HG02938 (cell line): Measurements from ENCODE around the gene KIAA0232.
"Not testable (repeated sequence)": the region's sequence is repeated elsewhere in the genome, so short reads cannot be mapped to it uniquely, and the experiment has no call there.

Source experiments
- ATAC-seq: cut with Tn5 transposase; IDR thresholded peaks from one replicate; pipeline ENCODE4 v1.9.1; 2021; ENCODE audit warnings: mild to moderate bottlenecking, moderate library complexity; ENCODE audit not compliant: unreplicated experiment

The KIAA0232 gene

DNA sequence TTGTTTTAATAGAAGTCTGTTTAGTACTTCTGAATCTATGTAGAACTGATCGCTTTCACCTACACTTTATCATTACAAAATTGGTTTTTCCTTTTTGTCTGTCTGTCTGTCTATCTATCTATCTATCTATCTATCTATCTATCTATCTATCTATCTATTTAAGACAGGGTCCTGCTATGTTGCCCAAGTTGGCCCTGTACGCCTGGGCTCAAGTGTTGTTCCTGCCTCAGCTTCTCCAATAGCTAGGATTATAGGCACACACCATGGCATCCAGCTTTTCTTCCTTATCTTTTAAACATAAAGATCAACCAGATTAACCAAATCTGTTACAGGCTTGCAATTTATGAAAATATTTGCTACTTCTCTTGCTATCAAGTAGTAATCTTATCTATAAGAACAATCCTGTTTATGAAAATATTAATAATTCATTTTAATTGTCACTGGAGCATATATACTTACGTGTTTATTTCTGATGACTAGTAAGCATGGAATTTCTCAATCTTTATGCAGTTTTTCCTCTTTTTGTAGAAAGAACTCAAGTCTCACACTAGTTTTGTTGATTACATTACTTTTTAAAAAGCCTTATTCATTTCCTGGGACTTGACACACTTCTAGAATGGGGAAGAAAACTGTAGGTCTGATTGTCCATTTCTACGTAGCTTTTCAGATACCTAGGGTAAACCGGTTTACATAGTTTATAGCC lies 24.5 kb downstream of the KIAA0232 start:
- ATAC-seq: no peak

DNA sequence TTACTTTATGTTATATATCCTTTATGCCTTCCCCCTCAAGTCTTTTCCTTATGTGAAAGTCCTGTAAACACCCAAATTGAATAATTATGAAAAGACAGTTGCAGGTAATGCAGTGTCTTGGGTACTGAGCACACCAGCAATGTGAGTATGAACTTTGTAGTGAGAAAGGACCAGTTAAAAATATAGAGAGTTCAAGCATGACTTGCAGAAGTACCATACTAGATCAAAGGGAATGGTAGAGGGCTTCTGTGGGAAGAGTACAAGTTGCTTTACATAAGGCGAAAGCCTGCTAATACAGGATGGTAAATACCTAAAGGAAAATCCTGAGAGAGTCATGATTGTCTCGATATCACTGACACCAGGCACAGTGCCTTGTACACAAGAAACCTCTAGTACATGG lies 25.7 kb downstream of the KIAA0232 start:
- no peak for ATAC-seq

DNA sequence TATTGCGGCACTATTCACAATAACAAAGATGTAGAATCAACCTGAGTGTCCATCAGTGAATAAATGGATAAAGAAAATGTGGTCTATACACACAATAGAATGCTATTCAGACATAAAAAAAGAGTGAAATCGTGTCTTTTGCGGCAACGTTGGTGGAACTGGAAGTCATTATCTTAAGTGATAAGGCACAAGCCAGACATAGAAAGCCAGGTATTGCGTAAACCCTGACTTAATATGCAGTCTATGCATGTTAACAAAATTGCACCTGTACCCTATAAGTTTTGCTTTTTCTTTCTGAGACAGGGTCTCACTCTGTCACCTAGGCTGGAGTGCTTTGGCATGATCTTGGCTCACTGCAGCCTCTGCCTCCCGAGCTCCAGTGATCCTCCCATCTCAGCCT lies 28.6 kb downstream of the KIAA0232 start:
- ATAC-seq: no peak

DNA sequence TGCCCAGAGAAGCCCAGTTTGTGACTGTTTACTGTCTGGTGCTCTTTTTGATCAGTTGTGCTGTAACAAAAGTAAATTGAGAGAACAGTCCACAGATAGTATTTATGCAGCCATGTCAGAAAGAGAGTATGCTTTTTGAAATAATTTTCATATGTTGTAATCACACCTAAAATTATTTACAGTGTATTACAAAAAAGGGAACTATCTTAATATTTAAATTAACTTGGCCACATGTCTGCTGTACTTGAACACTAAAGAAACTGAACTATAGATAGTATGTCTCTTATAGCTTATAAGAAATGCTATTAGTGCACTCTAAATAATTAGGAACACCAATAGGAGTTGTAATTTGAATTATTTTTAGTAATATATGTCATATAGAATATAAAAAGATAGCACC lies 30.2 kb downstream of the KIAA0232 start:
- ATAC-seq: no peak

DNA sequence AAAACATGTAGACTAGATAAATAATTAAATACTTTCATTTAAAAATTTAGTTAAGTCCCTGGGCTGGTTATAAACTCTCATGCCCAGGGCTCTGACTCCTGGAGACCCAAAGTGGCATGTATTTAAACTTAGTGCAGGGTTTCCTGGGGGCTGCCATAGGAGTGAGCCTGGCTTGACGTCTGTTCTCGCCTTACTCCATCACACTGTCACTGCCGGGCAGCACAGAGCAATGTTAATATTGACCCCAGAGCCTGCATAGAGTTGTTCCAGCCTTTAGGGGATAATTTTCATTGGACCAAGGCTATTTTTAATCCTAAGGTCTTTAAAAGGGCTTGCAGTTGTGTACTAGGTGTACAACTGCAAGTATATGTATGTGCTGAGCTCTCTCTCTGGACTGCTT lies 31.2 kb downstream of the KIAA0232 start:
- ATAC-seq: no peak

DNA sequence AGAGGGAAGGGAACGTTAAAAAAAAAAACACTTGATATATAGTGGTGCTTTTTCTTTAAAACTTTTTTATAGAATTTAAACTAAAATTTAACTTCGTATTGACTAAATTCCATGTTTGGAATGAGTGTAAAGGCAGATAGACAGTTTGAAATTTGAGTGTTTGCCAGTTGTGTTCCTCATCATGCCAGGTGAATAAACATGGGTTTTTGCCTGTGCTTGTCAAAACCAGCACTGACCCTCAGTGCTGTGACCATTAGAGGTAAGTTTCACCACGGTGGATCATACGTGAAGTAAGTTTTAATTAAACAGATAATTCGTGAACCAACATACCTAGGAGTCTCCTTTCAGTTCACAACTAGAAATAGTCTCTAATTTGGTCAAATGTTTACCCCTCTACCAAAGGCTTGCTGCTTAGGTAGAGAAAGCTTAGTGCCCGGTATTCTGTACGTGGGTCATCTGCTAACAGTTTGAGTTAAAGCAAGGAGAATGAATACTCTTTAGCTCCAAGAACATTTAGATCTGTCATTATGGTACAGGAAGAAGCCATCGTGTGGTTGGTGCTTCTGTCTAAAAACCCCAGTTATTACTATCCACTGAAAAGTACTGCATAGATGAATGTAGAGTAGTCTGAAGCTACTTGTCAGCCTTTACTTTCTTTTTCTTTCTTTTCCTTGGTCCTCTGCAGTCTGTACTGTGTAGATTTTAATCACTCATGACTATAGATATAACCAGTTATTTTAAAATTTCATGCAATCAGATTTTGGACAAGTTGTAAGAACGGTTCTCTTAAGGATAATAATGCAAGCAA lies 32.7 kb downstream of the KIAA0232 start:
- ATAC-seq: no peak

DNA sequence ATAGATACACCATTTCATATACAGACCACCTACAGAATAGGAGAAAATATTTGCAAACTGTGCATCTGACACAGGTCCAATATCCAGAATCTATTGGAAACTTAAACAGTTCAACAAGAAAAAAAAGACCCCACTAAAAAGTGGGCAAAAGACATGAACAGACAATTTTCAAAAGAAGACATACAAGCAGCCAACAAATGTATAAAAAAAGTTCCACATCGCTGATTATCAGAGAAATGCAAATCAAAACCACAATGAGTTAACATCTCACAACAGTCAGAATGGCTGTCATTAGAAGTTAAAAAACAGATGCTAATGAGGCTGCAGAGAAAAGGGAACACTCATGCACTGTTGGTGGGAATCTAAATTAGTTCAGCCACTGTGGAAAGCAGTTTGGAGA lies 36.8 kb downstream of the KIAA0232 start:
- no peak for ATAC-seq

DNA sequence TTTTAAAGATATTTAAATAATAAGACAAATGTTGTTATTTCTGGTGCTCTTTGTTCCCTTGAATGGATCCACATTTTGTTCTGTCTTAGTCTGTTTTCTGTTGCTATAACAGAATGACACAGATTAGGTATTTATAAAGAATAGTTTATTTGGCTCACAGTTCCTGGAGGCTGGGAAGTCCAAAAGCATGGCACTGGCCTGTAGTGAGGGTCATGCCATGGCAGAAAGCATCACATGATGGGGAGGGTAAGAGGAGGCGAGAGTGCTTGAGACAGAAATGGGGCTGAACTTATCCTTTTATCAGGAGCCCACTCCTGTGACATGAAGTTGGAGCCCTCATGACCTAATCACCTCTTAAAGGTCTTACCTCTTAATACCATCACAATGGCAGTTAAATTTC lies 38.2 kb downstream of the KIAA0232 start:
- no peak for ATAC-seq

DNA sequence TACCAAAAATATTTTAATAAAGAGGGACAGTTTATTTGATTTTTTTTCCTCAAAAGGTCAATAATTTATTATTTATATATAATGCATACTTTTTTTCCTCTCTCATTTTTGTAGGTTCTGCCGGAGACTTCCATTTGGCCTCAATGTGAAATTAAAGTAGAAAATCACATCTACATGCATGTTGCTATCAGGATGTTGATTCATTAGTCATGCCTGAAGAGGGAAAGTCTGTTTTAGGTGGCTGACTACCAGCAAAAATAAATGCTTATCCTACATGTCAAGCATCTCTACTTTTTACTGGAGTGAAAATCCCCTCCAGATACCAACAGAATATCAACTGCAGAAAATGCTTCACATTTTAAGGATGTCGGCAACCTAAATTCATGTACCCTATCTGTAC lies 41.5 kb downstream of the KIAA0232 start:
- no peak for ATAC-seq

DNA sequence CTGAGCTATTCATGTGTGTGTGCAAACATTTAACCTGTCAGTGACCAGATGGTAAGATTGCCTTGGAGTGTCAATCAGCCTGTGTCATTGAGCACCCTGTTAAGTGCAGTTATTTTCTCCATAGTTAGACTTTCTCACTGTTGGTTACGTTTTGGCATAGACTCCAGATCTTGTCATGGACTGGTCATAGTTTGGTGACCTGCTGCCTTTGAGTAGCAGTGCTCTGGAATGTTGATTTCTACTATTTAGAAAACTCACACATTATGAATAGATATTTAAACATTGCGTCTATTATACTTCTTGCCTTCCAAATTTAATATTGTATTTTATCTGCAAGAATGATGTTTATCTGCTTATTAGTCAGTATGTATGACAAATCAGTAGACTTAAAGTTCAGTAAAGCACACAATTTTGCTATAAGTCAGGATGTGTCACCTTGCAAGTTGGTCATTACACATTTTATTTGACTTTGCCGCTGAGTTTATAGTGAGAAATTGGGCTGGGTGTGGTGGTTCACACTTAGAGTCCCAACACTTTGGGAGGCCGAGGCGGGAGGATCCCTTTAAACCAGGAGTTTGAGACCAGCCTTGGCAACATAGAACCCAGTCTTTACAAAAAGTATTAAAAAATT lies 42.4 kb downstream of the KIAA0232 start:
- no peak for ATAC-seq

DNA sequence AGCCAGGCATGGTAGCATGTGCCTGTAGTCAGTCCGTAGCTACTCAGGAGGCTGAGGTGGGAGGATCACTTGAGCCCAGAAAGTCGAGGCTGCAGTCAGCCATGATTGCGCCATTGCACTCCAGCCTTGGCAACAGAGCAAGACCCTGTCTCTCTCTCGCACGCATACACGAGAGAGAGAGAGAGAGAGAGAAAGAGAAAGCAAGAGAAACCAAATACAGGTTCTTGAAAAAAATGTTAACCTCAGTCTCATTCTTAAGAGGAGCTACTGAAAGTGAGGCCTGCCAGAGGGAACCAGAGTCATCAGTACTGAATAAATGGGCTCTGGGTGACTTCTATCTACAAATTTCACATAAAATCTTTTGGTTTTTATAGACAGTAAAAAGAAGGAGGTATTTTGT lies 42.9 kb downstream of the KIAA0232 start:
- no peak for ATAC-seq

DNA sequence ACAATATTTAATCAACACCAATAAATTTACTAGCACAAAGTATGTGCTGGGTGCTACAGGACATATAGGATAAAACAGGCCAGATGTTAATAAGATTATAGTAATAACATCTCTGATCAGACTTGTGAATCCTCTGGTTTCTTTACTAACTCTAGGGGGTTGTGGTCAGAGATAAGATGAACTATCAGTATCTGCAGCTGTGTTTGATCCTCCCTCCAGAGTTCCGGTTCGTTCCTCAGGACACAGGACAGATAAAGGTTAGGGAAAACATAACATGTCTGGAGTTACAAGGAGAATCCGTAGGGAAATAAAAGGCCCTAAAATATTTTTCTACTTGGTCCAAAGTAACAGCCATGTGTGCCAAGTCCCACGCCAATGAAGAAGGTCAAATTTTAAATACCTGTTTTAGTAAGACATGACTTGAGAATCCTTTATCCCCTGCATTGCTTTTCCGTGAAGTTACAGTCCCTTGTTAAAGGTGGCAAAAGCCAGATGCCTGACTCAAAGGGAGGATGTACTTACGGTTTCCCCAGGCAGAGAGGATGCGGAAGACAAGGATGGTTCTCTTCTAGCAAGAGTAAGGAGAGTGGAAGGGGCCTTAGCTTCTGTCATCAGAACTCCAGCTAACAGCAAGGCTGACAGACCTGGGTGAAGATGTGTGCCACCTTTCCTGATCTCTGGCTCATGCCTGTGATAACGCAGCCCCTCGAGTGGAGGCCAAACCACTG lies 44.4 kb downstream of the KIAA0232 start:
- ATAC-seq: no peak

DNA sequence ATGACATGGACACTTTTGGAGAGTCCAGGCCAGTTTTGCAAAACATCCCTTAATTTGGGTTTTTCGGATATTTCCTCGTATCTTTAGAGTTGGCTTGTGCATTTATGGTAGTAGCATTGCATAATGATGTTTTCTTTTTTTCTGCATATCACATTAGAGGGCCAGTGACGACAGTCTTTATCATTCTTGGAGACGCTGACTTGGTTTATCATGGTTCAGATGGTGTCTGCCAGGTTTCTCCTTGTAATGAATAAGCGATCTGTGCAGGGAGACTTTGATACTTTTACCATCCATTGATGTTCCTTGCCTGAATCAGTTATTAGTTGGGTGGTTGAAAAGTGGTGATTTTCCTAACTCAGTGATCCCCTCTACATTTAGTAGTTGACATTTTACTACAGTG lies 46.6 kb downstream of the KIAA0232 start:
- ATAC-seq: no peak

DNA sequence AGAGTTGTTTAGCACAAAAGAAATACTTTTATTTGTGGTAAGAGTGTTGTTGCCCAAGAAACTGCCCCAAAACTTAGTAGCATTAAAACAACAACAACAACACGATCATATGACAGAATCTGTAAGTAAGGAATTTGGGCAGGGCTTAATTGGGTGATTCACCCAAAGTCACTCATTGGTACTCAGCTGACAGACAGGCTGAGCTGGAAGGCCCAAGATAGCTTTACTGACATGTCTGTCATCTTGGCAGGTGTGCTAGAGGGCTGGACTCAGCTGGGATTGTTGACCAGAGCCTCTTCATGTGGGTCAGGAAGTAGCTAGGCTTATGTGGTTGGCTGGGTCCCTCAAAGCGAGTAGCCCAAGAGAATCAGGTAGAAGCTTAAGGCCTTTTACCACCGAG lies 52.3 kb downstream of the KIAA0232 start:
- no peak for ATAC-seq

DNA sequence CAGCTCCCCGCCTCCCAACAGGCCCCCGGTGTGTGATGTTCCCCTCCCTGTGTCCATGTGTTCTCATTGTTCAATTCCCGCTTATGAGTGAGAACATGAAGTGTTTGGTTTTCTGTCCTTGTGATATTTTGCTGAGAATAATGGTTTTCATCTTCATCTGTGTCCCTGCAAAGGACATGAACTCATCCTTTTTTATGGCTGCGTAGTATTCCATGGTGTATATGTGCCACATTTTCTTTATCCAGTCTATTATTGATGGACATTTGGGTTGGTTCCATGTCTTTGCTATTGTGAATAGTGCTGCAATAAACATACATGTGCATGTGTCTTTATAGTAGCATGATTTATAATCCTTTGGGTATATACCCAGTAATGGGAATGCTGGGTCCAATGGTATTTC lies 53.1 kb downstream of the KIAA0232 start:
- ATAC-seq: not testable (repeated sequence)

DNA sequence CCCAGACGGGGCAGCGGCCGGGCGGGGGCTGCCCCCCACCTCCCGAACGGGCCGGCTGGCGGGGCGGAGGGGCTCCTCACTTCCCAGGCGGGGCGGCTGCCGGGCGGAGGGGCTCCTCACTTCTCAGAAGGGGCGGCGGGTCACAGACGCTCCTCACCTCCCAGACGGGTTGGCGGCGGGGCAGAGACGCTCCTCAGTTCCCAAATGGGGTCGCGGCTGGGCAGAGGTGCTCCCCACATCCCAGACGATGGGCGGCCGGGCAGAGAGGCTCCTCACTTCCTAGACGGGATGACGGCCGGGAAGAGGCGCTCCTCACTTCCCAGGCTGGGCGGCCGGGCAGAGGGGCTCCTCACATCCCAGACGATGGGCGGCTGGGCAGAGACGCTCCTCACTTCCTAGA lies 54.6 kb downstream of the KIAA0232 start:
- not testable (repeated sequence) for ATAC-seq

DNA sequence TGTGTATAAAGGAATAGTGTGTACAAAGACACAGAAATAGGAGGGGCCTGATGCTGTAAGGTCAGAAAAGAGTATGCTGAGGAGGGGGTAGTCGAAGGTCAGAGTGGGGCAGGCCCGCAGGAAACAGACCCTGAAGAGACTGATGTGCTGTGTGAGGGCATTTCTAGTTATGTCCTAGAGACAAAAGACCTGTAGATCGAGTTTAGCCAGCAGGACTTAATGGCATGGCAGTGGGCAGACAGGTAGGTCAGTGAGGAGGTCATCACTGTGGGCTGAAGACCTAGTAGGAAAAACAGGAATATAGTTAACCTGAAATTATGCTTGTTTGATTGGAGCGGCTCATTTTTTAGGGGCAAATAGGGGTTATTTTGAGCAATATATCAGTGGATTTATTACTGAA lies 57.1 kb downstream of the KIAA0232 start:
- ATAC-seq: no peak

DNA sequence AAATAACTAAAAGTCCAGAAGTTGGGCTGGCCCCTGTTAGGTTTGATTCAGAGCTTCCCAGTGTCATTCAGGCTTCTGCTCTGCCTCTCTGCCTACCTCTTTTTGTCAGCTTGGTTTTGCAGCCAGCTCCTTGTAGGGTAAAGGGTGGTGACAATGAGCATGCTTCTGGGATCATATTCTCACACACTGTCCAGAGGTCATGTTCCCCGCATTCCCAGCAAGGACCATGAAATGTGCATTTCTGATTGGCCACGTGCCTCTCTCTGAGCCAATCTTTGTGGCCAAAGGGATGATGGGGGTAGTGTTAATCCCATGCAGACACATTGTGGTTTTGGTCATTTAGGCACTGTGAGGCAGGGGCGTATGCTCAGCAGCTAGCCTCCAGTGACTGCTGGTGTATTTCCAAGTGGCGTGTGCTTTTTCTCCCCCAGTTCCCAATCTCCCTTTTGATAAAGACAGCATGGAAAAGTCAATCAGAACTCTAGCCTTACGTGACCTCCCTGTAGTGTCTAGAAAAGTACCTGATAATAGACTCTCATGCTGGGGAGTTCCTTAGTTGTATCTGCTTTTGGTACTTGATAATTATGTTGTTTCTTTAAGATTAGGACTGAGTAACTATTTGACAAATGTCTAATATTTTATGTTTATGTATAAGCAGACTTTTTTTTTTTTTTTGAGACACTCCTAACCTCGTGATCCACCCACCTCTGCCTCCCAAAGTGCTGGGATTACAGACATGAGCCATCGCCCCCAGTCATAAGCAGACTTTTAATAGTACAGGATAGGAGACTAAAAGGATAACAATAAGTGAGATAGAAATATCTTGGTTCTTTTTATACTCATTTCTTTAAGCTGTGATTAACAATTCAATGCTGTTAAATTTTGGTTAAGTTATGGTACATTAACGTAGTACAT lies 57.8 kb downstream of the KIAA0232 start:
- no peak for ATAC-seq

DNA sequence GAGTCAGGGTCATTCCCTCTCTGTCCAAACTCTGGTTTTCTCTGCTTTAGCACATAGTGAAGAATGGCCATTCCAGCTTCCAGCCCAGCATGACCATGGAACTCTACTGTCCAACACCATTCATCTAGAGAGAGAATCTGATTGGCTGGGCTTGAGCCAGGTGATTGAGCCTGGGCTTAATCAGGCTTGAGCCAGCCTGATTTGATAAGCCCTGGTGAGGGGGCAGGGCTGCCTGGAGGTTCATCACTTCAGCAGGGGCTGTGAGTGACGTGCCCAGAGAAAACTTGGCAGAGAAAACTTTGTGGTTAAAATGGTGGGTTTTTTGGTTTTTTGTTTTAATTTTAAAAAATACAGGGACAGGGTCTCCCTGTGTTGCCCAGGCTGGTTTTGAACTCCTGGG lies 62.5 kb downstream of the KIAA0232 start:
- ATAC-seq: no peak

DNA sequence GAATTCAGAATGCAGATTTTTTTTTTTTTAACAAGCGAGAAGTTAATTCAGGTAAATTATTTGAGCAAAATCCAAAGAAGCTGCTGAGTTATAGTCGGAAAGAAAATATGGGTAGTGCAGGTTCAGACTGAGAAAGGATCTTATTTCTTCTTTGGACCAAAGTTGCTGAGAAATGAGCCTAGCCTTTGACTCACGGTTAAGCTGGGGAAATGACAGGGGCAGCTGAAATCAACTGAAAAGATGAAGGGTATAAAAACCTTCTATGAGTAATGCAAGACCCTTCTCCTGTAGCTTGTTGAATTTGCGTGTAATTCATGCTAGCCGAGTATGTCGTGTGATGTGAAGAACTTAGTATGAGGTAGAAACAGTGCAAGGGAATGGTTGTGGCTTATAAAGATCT lies 63.0 kb downstream of the KIAA0232 start:
- no peak for ATAC-seq
